HEK293 (cell line): ENCODE results near the gene BDKRB2.

ENCODE experiments used
- CTCF ChIP-seq: fragments of 450-650 bp; formaldehyde crosslinking; IDR thresholded peaks from 2 replicates; pipeline ENCODE4 v1.5.1; 2016; ENCODE audit warnings: missing biosample characterization, missing genetic modification characterization
- GLI4 ChIP-seq: fragments of 450-650 bp; formaldehyde crosslinking; IDR thresholded peaks from 2 replicates; pipeline ENCODE4 v1.5.1; 2016; ENCODE audit warnings: missing biosample characterization, missing genetic modification characterization
- KLF8 ChIP-seq: fragments of 450-650 bp; formaldehyde crosslinking; IDR thresholded peaks from 2 replicates; pipeline ENCODE4 v1.5.1; 2016; ENCODE audit warnings: missing biosample characterization, missing genetic modification characterization
- ZBTB10 ChIP-seq: fragments of 450-650 bp; formaldehyde crosslinking; IDR thresholded peaks from 2 replicates; pipeline ENCODE4 v1.5.1; 2016; ENCODE audit warnings: missing biosample characterization, missing genetic modification characterization
- ZBTB20 ChIP-seq: fragments of 450-650 bp; formaldehyde crosslinking; IDR thresholded peaks from 2 replicates; pipeline ENCODE4 v1.5.1; 2016; ENCODE audit warnings: missing biosample characterization, missing genetic modification characterization
- ZFP37 ChIP-seq: fragments of 450-650 bp; formaldehyde crosslinking; IDR thresholded peaks from 2 replicates; pipeline ENCODE4 v1.5.1; 2016; ENCODE audit warnings: missing biosample characterization, missing genetic modification characterization
- ZNF155 ChIP-seq: fragments of 450-650 bp; formaldehyde crosslinking; IDR thresholded peaks from 2 replicates; pipeline ENCODE4 v1.5.1; 2016; ENCODE audit warnings: missing biosample characterization, missing genetic modification characterization
- ZNF292 ChIP-seq: fragments of 450-650 bp; formaldehyde crosslinking; IDR thresholded peaks from 2 replicates; pipeline ENCODE4 v1.5.1; 2016; ENCODE audit warnings: low read depth, missing biosample characterization, missing genetic modification characterization, borderline replicate concordance
- ZNF548 ChIP-seq: fragments of 450-650 bp; formaldehyde crosslinking; IDR thresholded peaks from 2 replicates; pipeline ENCODE4 v1.5.1; 2016; ENCODE audit warnings: missing biosample characterization, missing genetic modification characterization
- ZNF549 ChIP-seq: fragments of 450-650 bp; IDR thresholded peaks from 2 replicates; pipeline ENCODE4 v1.5.1; 2018; ENCODE audit warnings: missing biosample characterization, missing genetic modification characterization, mild to moderate bottlenecking, inconsistent platforms, moderate library complexity

GRCh38 chr14:96255501-96256366 is 51.1 kb downstream of the BDKRB2 start, which contains the start of gene BDKRB1:
- TF ChIP-seq CTCF (tag by site-specific recombination) (no peak), ZBTB20 (no peak), KLF8 (tag by site-specific recombination) (no peak), ZBTB10 (tag by site-specific recombination) (no peak), ZNF549 (tag by site-specific recombination) (no peak), ZNF155 (tag by site-specific recombination) (no peak), GLI4 (tag by site-specific recombination) (no peak), ZFP37 (tag by site-specific recombination) (no peak), ZNF292 (tag by site-specific recombination) (no peak), ZNF548 (tag by site-specific recombination) (no peak)
